H1 (cell line): ENCODE measurements around the gene ALK. TPM values are rescaled to one million over a fixed set of nuclear protein-coding genes. Genes with fewer than 3 reads are reported as not detected.

Experiments used
- CTCF ChIA-PET: fragments of 300-600 bp; sonication (Branson Sonifier 250); formaldehyde crosslinking; loops from one replicate; lab custom pipeline; 2021; ENCODE audit not compliant: partially characterized antibody; lab: Charles Lee
- POLR2A ChIA-PET: fragments of 300-600 bp; sonication (Branson Sonifier 250); formaldehyde crosslinking; loops from one replicate; lab custom pipeline; 2021; ENCODE audit warnings: inconsistent platforms; ENCODE audit not compliant: partially characterized antibody; lab: Charles Lee
- DNase-seq, 2 experiments: peaks; one replicate each; pipeline versions ENCODE4 v3.0.0 to v3.0.0-alpha.2; 2010 to 2022; ENCODE audit warnings: low spot score in 2 of 2, low read depth in 1 of 2, mixed read lengths in 1 of 2
- FAIRE-seq: peaks from 2 replicates; lab custom pipeline; 2011; peaks lifted over from hg19 to GRCh38; lab: Jason Lieb, UNC
- H2AFZ ChIP-seq: 2 replicates; pipeline ENCODE4 v1.8.1; 2012; ENCODE audit warnings: low read length, inconsistent platforms
- H2AK5ac ChIP-seq: 2 replicates; pipeline ENCODE4 v1.6.1; 2013; ENCODE audit warnings: low read depth, low read length
- H2BK120ac ChIP-seq: replicated peaks from 2 replicates; pipeline ENCODE3; 2013; ENCODE audit warnings: low read depth, low read length, inconsistent platforms
- H2BK12ac ChIP-seq: 2 replicates; pipeline ENCODE4 v1.6.1; 2013; ENCODE audit warnings: low read depth, low read length
- H2BK15ac ChIP-seq: 2 replicates; pipeline ENCODE4 v1.6.1; 2013; ENCODE audit warnings: low read length
- H2BK20ac ChIP-seq: 2 replicates; pipeline ENCODE4 v1.6.1; 2013; ENCODE audit warnings: low read length
- H2BK5ac ChIP-seq: 2 replicates; pipeline ENCODE4 v1.6.1; 2013; ENCODE audit warnings: low read depth, low read length
- H3K14ac ChIP-seq: 2 replicates; pipeline ENCODE4 v1.6.1; 2013; ENCODE audit warnings: inconsistent platforms; ENCODE audit not compliant: insufficient read length
- H3K18ac ChIP-seq: 2 replicates; pipeline ENCODE4 v1.6.1; 2013; ENCODE audit warnings: low read length; ENCODE audit errors: extremely low read depth
- H3K23ac ChIP-seq: 2 replicates; pipeline ENCODE4 v1.6.1; 2013; ENCODE audit warnings: inconsistent platforms; ENCODE audit not compliant: insufficient read length
- H3K23me2 ChIP-seq: 2 replicates; pipeline ENCODE4 v1.6.1; 2013; ENCODE audit warnings: low read depth, low read length
- H3K27ac ChIP-seq: 2 replicates; pipeline ENCODE4 v1.6.1; 2011; ENCODE audit warnings: low read depth, low read length, inconsistent platforms
- H3K27me3 ChIP-seq, 4 experiments: replicated peaks in 1 of 4; 1 replicate in 1 of 4; 2 replicates in 3 of 4; pipeline versions ENCODE4 v1.6.1 to v1.8.1; 2011 to 2013; ENCODE audit warnings: low read length in 3 of 4, mild to moderate bottlenecking in 3 of 4, inconsistent platforms in 2 of 4, mixed read lengths in 2 of 4, moderate library complexity in 1 of 4; ENCODE audit not compliant: control insufficient read depth in 3 of 4, insufficient read depth in 3 of 4; ENCODE audit errors: extremely low read depth in 1 of 4
- H3K36me3 ChIP-seq, 4 experiments: 2 replicates each; pipeline versions ENCODE4 v1.6.1 to v1.8.1; 2011 to 2013; ENCODE audit warnings: mild to moderate bottlenecking in 4 of 4, low read length in 3 of 4, moderate library complexity in 2 of 4, control low read depth in 1 of 4, inconsistent platforms in 1 of 4; ENCODE audit not compliant: insufficient read depth in 4 of 4, control insufficient read depth in 2 of 4
- H3K4ac ChIP-seq: replicated peaks from 2 replicates; pipeline ENCODE3; 2013; ENCODE audit warnings: low read length, low read depth, mixed read lengths, inconsistent platforms; ENCODE audit not compliant: insufficient read length
- H3K4me1 ChIP-seq, 4 experiments: replicated peaks in 1 of 4; 1 replicate in 1 of 4; 2 replicates in 3 of 4; pipeline versions ENCODE4 v1.6.1 to v1.8.1; 2011 to 2013; ENCODE audit warnings: low read length in 3 of 4, inconsistent platforms in 2 of 4, mixed read lengths in 1 of 4; ENCODE audit not compliant: insufficient read depth in 4 of 4, control insufficient read depth in 3 of 4
- H3K4me2 ChIP-seq, 2 experiments: 2 replicates each; pipeline versions ENCODE4 v1.6.1 to v1.8.1; 2011 to 2013; ENCODE audit warnings: low read depth in 2 of 2, low read length in 2 of 2, control low read depth in 1 of 2, inconsistent platforms in 1 of 2, mild to moderate bottlenecking in 1 of 2; ENCODE audit not compliant: insufficient read depth in 1 of 2
- H3K4me3 ChIP-seq, 4 experiments: fragments of 200-600, 300-600 bp in 1 of 4; sonication (generic), shearing (Covaris generic), sonication (Bioruptor Twin) in 1 of 4; 2 replicates each; pipeline versions ENCODE4 v1.5.1 to v1.8.1; 2011 to 2016; ENCODE audit warnings: low read length in 4 of 4, low read depth in 3 of 4, control low read depth in 2 of 4, inconsistent platforms in 2 of 4, mild to moderate bottlenecking in 2 of 4, mixed read lengths in 1 of 4, moderate library complexity in 1 of 4; ENCODE audit not compliant: insufficient read depth in 2 of 4; ENCODE audit errors: extremely low read depth in 1 of 4
- H3K56ac ChIP-seq: replicated peaks from 2 replicates; pipeline ENCODE3; 2013; ENCODE audit warnings: low read depth, mild to moderate bottlenecking, mixed read lengths, low read length, inconsistent platforms; ENCODE audit not compliant: insufficient read length
- H3K79me1 ChIP-seq: 2 replicates; pipeline ENCODE4 v1.6.1; 2013; ENCODE audit warnings: low read depth, low read length, control low read depth
- H3K79me2 ChIP-seq, 2 experiments: 2 replicates each; pipeline versions ENCODE4 v1.6.1 to v1.8.1; 2012 to 2013; ENCODE audit warnings: low read length in 2 of 2, mild to moderate bottlenecking in 2 of 2, inconsistent platforms in 1 of 2; ENCODE audit not compliant: insufficient read depth in 2 of 2, control insufficient read depth in 1 of 2
- H3K9ac ChIP-seq, 4 experiments: replicated peaks in 1 of 4; 1 replicate in 1 of 4; 2 replicates in 3 of 4; pipeline versions ENCODE4 v1.6.1 to v1.8.1; 2011 to 2013; ENCODE audit warnings: low read depth in 3 of 4, low read length in 3 of 4, control low read depth in 2 of 4, mild to moderate bottlenecking in 2 of 4, moderate library complexity in 2 of 4, inconsistent platforms in 1 of 4; ENCODE audit errors: extremely low read depth in 1 of 4
- H3K9me3 ChIP-seq, 2 experiments: 2 replicates each; pipeline versions ENCODE4 v1.6.1 to v1.8.1; 2012 to 2013; ENCODE audit warnings: mild to moderate bottlenecking in 2 of 2, moderate library complexity in 2 of 2, control low read depth in 1 of 2, inconsistent platforms in 1 of 2, low read depth in 1 of 2, low read length in 1 of 2, mixed read lengths in 1 of 2; ENCODE audit not compliant: insufficient read depth in 2 of 2
- H4K20me1 ChIP-seq, 2 experiments: replicated peaks in 1 of 2; 2 replicates each; pipeline versions ENCODE3 to v1.8.1; 2011 to 2013; ENCODE audit warnings: inconsistent platforms in 2 of 2, low read length in 2 of 2, mild to moderate bottlenecking in 1 of 2; ENCODE audit not compliant: insufficient read depth in 2 of 2, control insufficient read depth in 1 of 2
- H4K5ac ChIP-seq: 2 replicates; pipeline ENCODE4 v1.6.1; 2013; ENCODE audit warnings: low read length, low read depth, mixed read lengths, inconsistent platforms; ENCODE audit not compliant: insufficient read length
- H4K8ac ChIP-seq: 2 replicates; pipeline ENCODE4 v1.8.0; 2013; ENCODE audit warnings: mild to moderate bottlenecking, moderate library complexity, low read length, inconsistent platforms; ENCODE audit not compliant: insufficient read depth; ENCODE audit errors: extremely low read depth
- H4K91ac ChIP-seq: replicated peaks from 2 replicates; pipeline ENCODE3; 2013; ENCODE audit warnings: low read length, mixed read lengths, inconsistent platforms; ENCODE audit not compliant: insufficient read length
- CREB1 ChIP-seq: IDR thresholded peaks from 2 replicates; pipeline ENCODE4 v1.6.1; 2012; ENCODE audit warnings: inconsistent platforms
- CTCF ChIP-seq, 3 experiments: IDR thresholded peaks; 1 replicate in 2 of 3; 2 replicates in 1 of 3; pipeline versions ENCODE4 v1.5.1 to v1.6.1; 2011; ENCODE audit warnings: low read length in 3 of 3, mild to moderate bottlenecking in 3 of 3, inconsistent platforms in 2 of 3, low read depth in 1 of 3, moderate library complexity in 1 of 3; ENCODE audit not compliant: insufficient read depth in 1 of 3; ENCODE audit errors: control extremely low read depth in 1 of 3
- E2F6 ChIP-seq: IDR thresholded peaks from 2 replicates; pipeline ENCODE4 v1.6.1; 2012; ENCODE audit warnings: inconsistent platforms
- JUN ChIP-seq: IDR thresholded peaks from 2 replicates; pipeline ENCODE4 v1.6.1; 2011; ENCODE audit warnings: low read depth, mild to moderate bottlenecking, improper control_type of control experiment, low read length
- JUND ChIP-seq: IDR thresholded peaks from 2 replicates; pipeline ENCODE4 v1.6.1; 2011; ENCODE audit warnings: mild to moderate bottlenecking, improper control_type of control experiment, low read length
- KDM5A ChIP-seq: fragments of 200-600 bp; IDR thresholded peaks from 2 replicates; pipeline ENCODE4 v1.7.1; 2012; ENCODE audit warnings: mild to moderate bottlenecking, low read length, inconsistent platforms, mixed read lengths
- NANOG ChIP-seq: IDR thresholded peaks from 2 replicates; pipeline ENCODE4 v1.6.1; 2011; ENCODE audit warnings: low read length, low read depth, mild to moderate bottlenecking, inconsistent platforms; ENCODE audit not compliant: insufficient read depth, poor library complexity, severe bottlenecking
- RFX5 ChIP-seq: IDR thresholded peaks from 2 replicates; pipeline ENCODE4 v1.6.1; 2011; ENCODE audit warnings: low read depth, low read length, improper control_type of control experiment, borderline replicate concordance
- SAP30 ChIP-seq: fragments of 300-600 bp; sonication (generic); IDR thresholded peaks from 2 replicates; pipeline ENCODE4 v1.7.1; 2012; ENCODE audit warnings: low read length, moderate library complexity, mild to moderate bottlenecking, inconsistent platforms; ENCODE audit not compliant: insufficient read depth, insufficient replicate concordance
- SIRT6 ChIP-seq: IDR thresholded peaks from one replicate; pipeline ENCODE4 v1.7.1; 2012; ENCODE audit warnings: low read length, inconsistent platforms
- SP4 ChIP-seq: IDR thresholded peaks from 2 replicates; pipeline ENCODE4 v1.6.1; 2012; ENCODE audit warnings: low read length, inconsistent platforms
- TEAD4 ChIP-seq: IDR thresholded peaks from 2 replicates; pipeline ENCODE4 v1.6.1; 2012; ENCODE audit warnings: low read depth, low read length, inconsistent platforms, mixed read lengths
- WGBS, 2 experiments: shearing (Covaris generic) in 1 of 2; methylation state at CpG; one replicate each; pipeline versions ENCODE4 v1.1.6 to v1.1.7; 2013 to 2015; ENCODE audit warnings: low lambda C conversion rate in 2 of 2, mixed read lengths in 2 of 2, inconsistent platforms in 1 of 2, low coverage in 1 of 2, missing lambda C conversion rate in 1 of 2; ENCODE audit not compliant: insufficient replicate concordance in 2 of 2, insufficient coverage in 1 of 2, insufficient read length in 1 of 2; ENCODE audit errors: extremely low coverage in 1 of 2, missing lambda C conversion rate in 1 of 2; 5-methylcytosine and 5-hydroxymethylcytosine counted together
- polyA plus RNA-seq, 7 experiments: library from polyadenylated mRNA; depleted of rRNA in 3 of 7; stranded (reverse) in 5 of 7; unstranded in 2 of 7; fragments of >200 nt in 5 of 7; fragments of 200-250 nt in 2 of 7; gene quantifications; 1 replicate in 5 of 7; 2 replicates in 1 of 7; 4 replicates in 1 of 7; pipeline versions ENCODE4 v1.2.1 to v1.2.3, GENCODE V29; 2011 to 2013; ENCODE audit warnings: missing spikeins in 2 of 7, mixed read lengths in 2 of 7
- total RNA-seq: library from RNA; stranded (reverse); fragmentation: NEBNext Ultra II Directional; extraction: Animal tissue kit (Norgen Biotek cat#: 25700); gene quantifications from 2 replicates; pipeline ENCODE4 v1.2.1, GENCODE V29; 2021

Gene ALK
- total and polyA plus RNA-seq, 2 of the 8 experiments (the other 6 are each of a cell fraction or from before 2014, with no cell fraction given) = 0.02 to 0.09 TPM

- H4K20me1 ChIP-seq = no peaks in the 10 kb centered on the region
- 84% methylated on average over 5 of the region's 5 CpGs; no CpG with 5 or more reads in 1 of the 2 experiments for WGBS, 2 experiments
- TF ChIP-seq NANOG (no peak), CTCF (IDR thresholded peaks at IDR 0.05; ENCODE audit: control extremely low read depth in 1 of 3, insufficient read depth in 1 of 3, low read depth in 1 of 3, low read length in 3 of 3) (no peak), CREB1 (no peak), RFX5 (no peak), SAP30 (no peak), SIRT6 (no peak), KDM5A (no peak), JUN (no peak), SP4 (no peak), JUND (no peak), TEAD4 (no peak), E2F6 (no peak)
Measured at GRCh38 chr2:29405266-29405665, 516.1 kb downstream of the ALK start.

More at GRCh38 chr2:29405266-29405665, 516.1 kb downstream of the ALK start:
- H3K23me2 ChIP-seq = no peaks in the 10 kb centered on the region
- H3K23ac ChIP-seq = no peak overlapping the region
- H3K4ac ChIP-seq = no peak overlapping the region
- no peaks in the 10 kb centered on the region for H3K4me1 ChIP-seq
- H3K27ac ChIP-seq = no peak overlapping the region
- H3K56ac ChIP-seq = no peak overlapping the region
- no peaks in the 10 kb centered on the region for H3K9me3 ChIP-seq
- no peak overlapping the region for H4K8ac ChIP-seq
- DNase-seq (no peak), FAIRE-seq (no peak)
- no peaks in the 10 kb centered on the region for H3K79me1 ChIP-seq
- H3K14ac ChIP-seq = no peak overlapping the region
- no peak overlapping the region for H2BK12ac ChIP-seq
- no peaks in the 10 kb centered on the region for H3K36me3 ChIP-seq
- H3K4me2 ChIP-seq = no peak overlapping the region
- H2AK5ac ChIP-seq = no peak overlapping the region
- no peak overlapping the region for H2BK15ac ChIP-seq
- no peak overlapping the region for H2AFZ ChIP-seq
- no peak overlapping the region for H2BK5ac ChIP-seq
- no peaks in the 10 kb centered on the region for H3K79me2 ChIP-seq
- H4K91ac ChIP-seq = no peak overlapping the region
- H3K9ac ChIP-seq = no peak overlapping the region
- no peak overlapping the region for H3K4me3 ChIP-seq
- H3K18ac ChIP-seq = no peak overlapping the region
- H2BK20ac ChIP-seq = no peak overlapping the region
- ChIA-PET CTCF (interaction anchor here (1.3 kb wide), 1 partner anchor 75 kb away, joined by 5 read pairs; no protein-coding TSS in a partner anchor), POLR2A (no interaction called here)
- H4K5ac ChIP-seq = no peak overlapping the region
- no peak overlapping the region for H2BK120ac ChIP-seq
- no peaks in the 10 kb centered on the region for H3K27me3 ChIP-seq
